Raji (cell line): ENCODE results near the gene ZNF689.

Experiments used
- POLR2A ChIP-seq: IDR thresholded peaks from 2 replicates; pipeline ENCODE4 v1.6.1; 2011; ENCODE audit warnings: low read depth, low read length, control low read depth; ENCODE audit not compliant: insufficient read depth

ZNF689 gene

GRCh38 chr16:30562021-30562420 lies 48.2 kb downstream of the ZNF689 start:
- no peak for TF ChIP-seq POLR2A

- TF ChIP-seq POLR2A: no peak
These were observed 48.9 kb downstream of the ZNF689 start for GRCh38 chr16:30561089-30561816.

- no peak for TF ChIP-seq POLR2A
These were observed 50.5 kb downstream of the ZNF689 start for GRCh38 chr16:30559690-30560089.

- TF ChIP-seq POLR2A: no peak
These were observed 51.3 kb downstream of the ZNF689 start for GRCh38 chr16:30558789-30559377.

GRCh38 chr16:30557957-30558788 lies 52.0 kb downstream of the ZNF689 start, which contains the start of gene ZNF764:
ZNF764 (minus strand) TSS chr16:30558374; CDS start chr16:30558182, 192 bp downstream.
- TF ChIP-seq POLR2A: peak; percentile 76

- no peak; the same call in 1 of the 2 replicates for TF ChIP-seq POLR2A
These were observed 52.6 kb downstream of the ZNF689 start for GRCh38 chr16:30557707-30557956.

- no peak for TF ChIP-seq POLR2A
These were observed 54.1 kb downstream of the ZNF689 start for GRCh38 chr16:30556125-30556473.

GRCh38 chr16:30555315-30556124 lies 54.7 kb downstream of the ZNF689 start:
- TF ChIP-seq POLR2A: no peak

- no peak for TF ChIP-seq POLR2A
These were observed 55.5 kb downstream of the ZNF689 start for GRCh38 chr16:30554557-30555314.

- no peak for TF ChIP-seq POLR2A
These were observed 56.7 kb downstream of the ZNF689 start for GRCh38 chr16:30553393-30553899.

- no peak for TF ChIP-seq POLR2A
These were observed 57.2 kb downstream of the ZNF689 start for GRCh38 chr16:30552956-30553355.
